Measurements from ENCODE around the gene ASF1B. TPM values are rescaled to one million over a fixed set of nuclear protein-coding genes. Genes with fewer than 3 reads are reported as not detected.
"Not testable (repeated sequence)": the region's sequence is repeated elsewhere in the genome, so short reads cannot be mapped to it uniquely, and the experiment has no call there.

Gene ASF1B
- total RNA-seq, 1 experiment from 2014 or later = 78.5 TPM

- DNase-seq (ENCODE audit: low read depth) = no peak
Observed at GRCh38 chr19:14160017-14160703, 23.8 kb upstream of the ASF1B start.

DNA sequence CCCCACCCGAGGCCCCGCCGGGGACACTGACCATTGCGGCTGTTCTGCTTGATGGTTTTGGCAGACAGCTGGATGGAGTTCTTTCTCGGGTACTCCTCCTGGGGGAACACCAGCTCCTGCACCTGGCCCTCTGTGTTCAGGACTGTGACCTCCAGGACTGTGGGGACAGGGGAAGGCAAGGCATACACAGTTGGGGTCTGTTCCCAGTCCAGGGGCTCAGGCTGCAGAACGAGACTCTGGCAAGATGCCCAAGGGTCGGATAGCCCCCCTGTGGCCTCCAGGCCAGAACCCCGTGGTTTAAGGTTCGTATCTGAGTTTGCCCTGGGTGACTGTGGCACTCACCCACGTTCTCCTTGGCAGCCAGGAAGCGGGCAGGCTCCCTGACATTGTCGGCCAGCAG lies 22.7 kb upstream of the ASF1B start:
- DNase-seq (ENCODE audit: low read depth) = no peak

- no peak for DNase-seq (ENCODE audit: low read depth)
Observed at GRCh38 chr19:14158276-14159023, 22.1 kb upstream of the ASF1B start.

DNA sequence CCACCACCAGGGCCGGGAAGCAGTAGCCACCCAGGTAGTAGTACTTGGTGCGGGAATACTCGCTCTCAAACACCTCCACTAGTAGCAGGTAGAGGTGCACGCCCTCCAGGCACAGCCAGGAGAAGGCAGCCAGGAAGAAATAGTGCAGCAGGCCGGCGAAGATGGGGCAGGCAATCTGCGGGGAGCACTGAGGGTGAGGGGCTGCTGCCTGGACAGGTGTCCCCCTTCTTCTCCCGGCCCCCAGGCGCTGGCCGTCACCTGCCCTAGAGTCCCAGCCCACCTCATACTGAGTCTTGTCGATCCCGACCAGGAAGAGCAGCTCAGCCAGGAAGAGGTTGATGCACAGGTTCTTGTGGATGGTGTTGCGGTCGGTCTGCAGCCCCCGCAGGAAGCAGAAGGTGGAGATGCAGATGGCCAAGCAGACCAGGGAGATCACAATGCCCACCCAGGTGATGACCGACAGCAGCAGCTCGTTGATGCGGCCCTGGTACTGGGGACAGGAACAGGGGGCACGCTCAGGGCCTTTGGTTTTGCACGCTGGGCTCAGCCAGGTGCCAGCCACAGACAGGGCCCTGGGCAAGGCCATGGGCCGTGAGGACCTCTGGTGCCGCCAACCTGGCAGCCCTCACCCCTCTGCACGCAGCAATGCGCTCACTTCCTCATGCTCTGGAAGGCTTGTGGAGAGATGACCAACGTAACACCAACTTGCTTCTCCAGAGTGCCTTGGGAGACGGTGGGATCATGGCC lies 20.8 kb upstream of the ASF1B start:
- no peak for DNase-seq (ENCODE audit: low read depth)

GRCh38 chr19:14156122-14156521 lies 19.7 kb upstream of the ASF1B start:
- DNase-seq (ENCODE audit: low read depth) = no peak

- no peak for DNase-seq (ENCODE audit: low read depth)
Observed at GRCh38 chr19:14155371-14155770, 19.0 kb upstream of the ASF1B start.

- no peak for DNase-seq (ENCODE audit: low read depth)
Observed at GRCh38 chr19:14152713-14153112, 16.3 kb upstream of the ASF1B start.

- no peak for DNase-seq (ENCODE audit: low read depth)
Observed at GRCh38 chr19:14150770-14151661, 14.6 kb upstream of the ASF1B start.

DNA sequence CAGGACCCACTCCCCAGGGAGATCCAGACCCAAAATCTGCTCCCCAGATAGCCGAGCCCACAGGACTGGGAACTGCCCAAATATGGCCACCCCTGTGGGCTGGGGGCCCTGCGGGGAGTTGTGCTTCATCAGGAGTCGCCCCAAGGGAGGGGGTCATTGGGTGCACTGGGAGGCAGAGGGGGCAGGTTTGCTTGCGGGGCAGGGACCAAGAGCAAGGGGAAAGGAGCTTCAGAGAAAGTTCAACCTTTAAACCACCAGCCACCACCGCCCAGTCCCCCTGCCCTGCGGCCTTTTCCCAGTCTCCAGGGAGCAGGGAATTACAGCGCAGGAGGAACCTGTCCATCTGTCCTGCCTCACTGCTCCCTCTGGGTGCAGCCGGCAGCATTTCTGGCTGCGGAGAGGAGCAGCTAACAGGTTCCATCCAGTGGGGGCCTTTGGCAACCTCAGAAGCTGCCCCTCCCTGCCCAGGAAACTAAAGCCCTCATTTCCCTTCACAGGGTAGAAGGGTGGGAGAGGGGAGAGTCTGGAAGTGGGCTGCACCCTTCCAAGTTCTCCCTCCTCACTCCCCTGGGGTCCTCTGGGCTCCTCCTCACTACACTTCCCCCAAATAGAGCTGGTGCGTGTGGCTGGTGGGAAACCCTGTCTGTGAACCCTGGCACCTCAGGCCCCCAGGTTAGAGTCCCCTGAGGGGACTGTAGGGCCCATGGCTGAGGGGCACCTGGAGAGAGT lies 13.8 kb upstream of the ASF1B start:
- DNase-seq (ENCODE audit: low read depth) = no peak

- no peak for DNase-seq (ENCODE audit: low read depth)
Observed at GRCh38 chr19:14149509-14149994, 13.2 kb upstream of the ASF1B start.

- DNase-seq (ENCODE audit: low read depth) = no peak
Observed at GRCh38 chr19:14148751-14149410, 12.5 kb upstream of the ASF1B start.

DNA sequence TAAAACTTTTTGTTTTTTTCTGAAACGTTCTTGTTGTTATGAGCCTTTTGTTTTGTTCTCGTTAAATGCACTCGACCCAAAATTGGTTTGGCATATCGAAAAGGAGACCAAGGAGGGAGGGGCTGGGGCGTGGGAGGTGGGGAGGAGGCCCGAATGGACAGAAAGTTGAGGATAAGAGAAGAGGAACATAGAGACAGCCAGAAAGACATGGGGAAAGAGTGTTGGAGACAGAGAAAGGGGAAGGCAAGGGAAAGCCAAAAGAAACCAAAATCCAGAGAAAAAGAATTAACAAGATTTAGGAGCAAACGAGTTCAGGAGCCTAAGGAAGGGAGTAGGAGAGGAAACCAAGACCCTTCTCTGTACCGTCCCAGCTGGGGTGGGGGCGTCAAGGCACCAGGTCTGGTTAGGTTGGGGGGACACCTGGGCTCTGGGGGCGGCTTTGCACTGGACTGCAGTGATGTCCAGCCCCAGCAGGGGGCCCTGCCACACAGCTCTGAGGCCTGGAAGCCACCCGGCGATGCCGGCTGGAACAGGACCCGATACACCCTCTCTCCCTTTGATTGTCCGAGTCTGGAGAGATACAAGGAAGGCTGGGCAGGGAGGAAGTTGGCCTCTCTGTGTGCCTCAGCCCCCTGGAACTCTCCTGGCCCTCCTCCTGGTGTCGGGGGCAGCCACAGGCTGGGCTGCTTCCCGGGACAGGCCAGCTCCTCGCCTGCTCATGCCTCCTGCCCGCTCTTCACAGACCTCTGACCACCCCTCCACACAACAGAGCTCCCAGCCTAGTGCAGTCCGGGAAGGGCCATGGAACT lies 11.6 kb upstream of the ASF1B start:
- DNase-seq (ENCODE audit: low read depth) = peak; percentile 63

DNA sequence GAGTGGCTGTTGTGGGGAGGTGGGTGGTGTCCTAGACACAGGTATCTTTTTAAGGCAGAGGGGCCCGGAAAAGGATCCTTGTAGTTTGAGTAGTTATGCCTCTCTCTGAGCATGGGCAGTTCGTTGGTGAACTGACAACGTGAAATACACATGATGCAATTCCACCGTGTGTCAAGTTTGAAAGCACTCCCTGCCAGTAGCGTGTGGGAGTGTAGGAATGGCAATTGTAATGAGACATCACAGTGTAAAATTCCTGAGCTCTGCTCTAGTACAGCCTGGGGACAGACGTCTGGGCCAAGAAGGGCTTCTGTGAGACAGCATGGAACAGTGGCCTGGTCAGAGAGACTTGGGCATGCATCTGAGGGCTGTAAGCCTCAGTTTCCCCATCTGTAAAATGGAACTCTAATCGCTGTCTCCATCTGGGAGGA lies 10.4 kb upstream of the ASF1B start:
- DNase-seq (ENCODE audit: low read depth) = peak; percentile 56

GRCh38 chr19:14146169-14146568 lies 9.8 kb upstream of the ASF1B start:
- not testable (repeated sequence) for DNase-seq (ENCODE audit: low read depth)

- no peak for DNase-seq (ENCODE audit: low read depth)
Observed at GRCh38 chr19:14145381-14145780, 9.0 kb upstream of the ASF1B start.

GRCh38 chr19:14142262-14143190 lies 6.1 kb upstream of the ASF1B start:
- DNase-seq (ENCODE audit: low read depth) = no peak

DNA sequence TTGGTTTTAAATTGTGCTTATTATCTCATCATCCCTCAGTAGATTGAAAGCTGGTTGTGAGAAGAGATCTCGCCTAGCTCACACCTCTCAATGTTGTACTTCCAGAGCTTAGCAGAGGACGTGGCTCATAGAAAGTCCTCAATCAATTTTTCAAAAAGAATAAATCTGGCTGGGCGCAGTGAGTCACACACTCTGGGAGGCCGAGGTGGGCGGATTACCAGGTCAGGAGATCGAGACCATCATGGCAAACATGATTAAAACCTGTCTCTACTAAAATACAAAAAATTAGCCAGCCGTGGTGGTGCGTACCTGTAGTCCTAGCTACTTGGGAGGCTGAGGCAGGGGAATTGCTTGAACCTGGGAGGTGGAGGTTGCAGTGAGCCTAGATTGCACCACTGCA lies 4.7 kb upstream of the ASF1B start:
- DNase-seq (ENCODE audit: low read depth) = no peak

DNA sequence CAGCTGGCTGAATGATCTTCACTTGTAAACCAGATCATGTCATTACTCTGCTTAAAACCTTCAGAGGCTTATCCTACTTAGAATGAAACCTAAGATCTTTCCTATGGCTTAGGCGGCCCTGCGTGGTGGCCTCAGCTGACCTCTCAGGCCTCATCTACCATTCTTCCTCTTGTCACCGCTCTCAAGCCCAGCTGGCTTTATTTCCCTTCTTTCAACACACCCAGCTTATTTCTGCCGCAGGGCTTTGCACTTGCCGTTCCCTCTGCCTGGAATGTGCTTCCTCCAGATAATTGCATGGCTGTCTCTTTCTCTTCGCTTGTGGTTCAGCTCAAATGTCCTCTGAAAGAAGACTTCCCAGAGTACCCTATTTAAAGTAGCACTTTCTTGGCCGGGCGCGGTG lies 3.6 kb upstream of the ASF1B start:
- no peak for DNase-seq (ENCODE audit: low read depth)
